ENCODE data around the gene LAMA2.

- TF ChIP-seq CTCF (IDR thresholded peaks at IDR 0.05 in 8 of 11, conservative IDR thresholded peaks at IDR 0.05 in 3 of 11): no peak
- TF ChIP-seq POLR2AphosphoS5 (IDR thresholded peaks at IDR 0.05): no peak
- no peak for TF ChIP-seq POLR2A (IDR thresholded peaks at IDR 0.05)
Observed at GRCh38 chr6:129302671-129303070, 419.7 kb downstream of the LAMA2 start.

Measured in spleen (tissue), 7 donors.